SK-N-SH treated with all-trans-retinoic acid at 6 μM for 48 hours (cell line): Measurements from ENCODE around the gene MAPK10.

Experiments used
- BACH2 ChIP-seq: fragments of 250-450 bp; sonication (Bioruptor Pico); IDR thresholded peaks from 2 replicates; pipeline ENCODE4 v1.9.0; 2021; ENCODE audit warnings: mild to moderate bottlenecking, borderline replicate concordance
- CSDC2 ChIP-seq: fragments of 250-450 bp; sonication (Bioruptor Pico); IDR thresholded peaks from 2 replicates; pipeline ENCODE4 v1.5.0; 2020; ENCODE audit warnings: mild to moderate bottlenecking, moderate library complexity
- ESRRG ChIP-seq: fragments of 250-450 bp; sonication (Bioruptor Pico); IDR thresholded peaks from 2 replicates; pipeline ENCODE4 v1.6.1; 2021; ENCODE audit warnings: mild to moderate bottlenecking
- ISL1 ChIP-seq: fragments of 250-450 bp; sonication (Bioruptor Pico); IDR thresholded peaks from 2 replicates; pipeline ENCODE4 v2.1.2; 2022; ENCODE audit warnings: mild to moderate bottlenecking, moderate library complexity
- PATZ1 ChIP-seq: fragments of 250-450 bp; sonication (Bioruptor Pico); IDR thresholded peaks from 2 replicates; pipeline ENCODE4 v1.8.0; 2020; ENCODE audit warnings: mild to moderate bottlenecking, moderate library complexity, borderline replicate concordance
- TOX ChIP-seq: fragments of 250-450 bp; sonication (Bioruptor Pico); IDR thresholded peaks from 2 replicates; pipeline ENCODE4 v1.8.0; 2021; ENCODE audit warnings: mild to moderate bottlenecking, moderate library complexity, borderline replicate concordance
- TSHZ2 ChIP-seq: fragments of 250-450 bp; sonication (Bioruptor Pico); IDR thresholded peaks from 2 replicates; pipeline ENCODE4 v1.5.0; 2020; ENCODE audit warnings: mild to moderate bottlenecking, moderate library complexity
- ZFP3 ChIP-seq: fragments of 250-450 bp; sonication (Bioruptor Pico); IDR thresholded peaks from 2 replicates; pipeline ENCODE4 v1.5.0; 2020; ENCODE audit warnings: mild to moderate bottlenecking, moderate library complexity
- ZFP30 ChIP-seq: fragments of 450-650 bp; formaldehyde crosslinking; IDR thresholded peaks from 2 replicates; pipeline ENCODE4 v1.5.0; 2022; ENCODE audit warnings: mild to moderate bottlenecking, moderate library complexity
- TF ChIP-seq, protein P1 (sequence below): fragments of 250-450 bp; sonication (Bioruptor Pico); IDR thresholded peaks from 2 replicates; pipeline ENCODE4 v1.5.1; 2020; ENCODE audit warnings: low read depth, mild to moderate bottlenecking, moderate library complexity

DNA sequence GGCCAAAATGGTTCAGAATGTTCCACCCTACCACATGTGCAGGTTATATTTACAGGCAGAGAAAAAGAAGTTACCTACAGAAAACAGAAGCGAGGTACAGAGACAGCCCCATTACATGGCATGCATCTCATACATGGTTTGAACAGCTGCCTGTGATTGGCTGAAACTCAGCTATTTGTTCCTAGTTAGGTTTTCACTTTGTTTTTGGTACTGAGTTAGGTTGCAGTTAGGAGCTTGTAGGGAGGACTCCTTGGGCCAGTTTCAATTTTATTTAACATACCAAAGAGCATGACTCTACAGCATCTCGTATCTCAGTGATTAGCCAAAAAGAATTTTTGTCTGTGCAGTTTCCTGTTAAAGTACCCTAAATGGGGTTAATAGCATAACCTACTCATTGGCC lies 392.0 kb downstream of the MAPK10 start:
- no peak for TF ChIP-seq TOX (CRISPR knock-in tag)
- TF ChIP-seq ESRRG (CRISPR knock-in tag), result no peak
- no peak for TF ChIP-seq BACH2 (CRISPR knock-in tag)
- TF ChIP-seq PATZ1 (CRISPR knock-in tag), result no peak
- TF ChIP-seq, protein P1, sequence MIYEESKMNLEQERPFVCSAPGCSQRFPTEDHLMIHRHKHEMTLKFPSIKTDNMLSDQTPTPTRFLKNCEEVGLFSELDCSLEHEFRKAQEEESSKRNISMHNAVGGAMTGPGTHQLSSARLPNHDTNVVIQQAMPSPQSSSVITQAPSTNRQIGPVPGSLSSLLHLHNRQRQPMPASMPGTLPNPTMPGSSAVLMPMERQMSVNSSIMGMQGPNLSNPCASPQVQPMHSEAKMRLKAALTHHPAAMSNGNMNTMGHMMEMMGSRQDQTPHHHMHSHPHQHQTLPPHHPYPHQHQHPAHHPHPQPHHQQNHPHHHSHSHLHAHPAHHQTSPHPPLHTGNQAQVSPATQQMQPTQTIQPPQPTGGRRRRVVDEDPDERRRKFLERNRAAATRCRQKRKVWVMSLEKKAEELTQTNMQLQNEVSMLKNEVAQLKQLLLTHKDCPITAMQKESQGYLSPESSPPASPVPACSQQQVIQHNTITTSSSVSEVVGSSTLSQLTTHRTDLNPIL (CRISPR knock-in tag), result no peak
- TF ChIP-seq ZFP30 (CRISPR knock-in tag), result no peak
- TF ChIP-seq CSDC2 (CRISPR knock-in tag), result no peak
- no peak for TF ChIP-seq TSHZ2
- TF ChIP-seq ZFP3 (CRISPR knock-in tag), result no peak
- no peak for TF ChIP-seq ISL1 (CRISPR knock-in tag)
